HG03439 (cell line): ENCODE measurements around the gene APOBEC2.

Experiments
- ATAC-seq: cut with Tn5 transposase; IDR thresholded peaks from one replicate; pipeline ENCODE4 v1.9.1; 2021; ENCODE audit warnings: mild to moderate bottlenecking, moderate library complexity; ENCODE audit not compliant: unreplicated experiment

Gene APOBEC2

GRCh38 chr6:41058783-41059181 lies 5.8 kb downstream of the APOBEC2 start:
- ATAC-seq = no peak

GRCh38 chr6:41059556-41059955 lies 6.6 kb downstream of the APOBEC2 start:
- no peak for ATAC-seq

- no peak for ATAC-seq
Measured at GRCh38 chr6:41061196-41061726, 8.3 kb downstream of the APOBEC2 start.

- ATAC-seq = no peak
Measured at GRCh38 chr6:41062056-41062455, 9.1 kb downstream of the APOBEC2 start.

- ATAC-seq = no peak
Measured at GRCh38 chr6:41063884-41064285, 10.9 kb downstream of the APOBEC2 start.

- no peak for ATAC-seq
Measured at GRCh38 chr6:41064841-41065240, 11.8 kb downstream of the APOBEC2 start.

GRCh38 chr6:41065550-41066026 lies 12.6 kb downstream of the APOBEC2 start:
- ATAC-seq = no peak

GRCh38 chr6:41066867-41067304 lies 13.9 kb downstream of the APOBEC2 start:
- no peak for ATAC-seq

- no peak for ATAC-seq
Measured at GRCh38 chr6:41071501-41071922, 18.5 kb downstream of the APOBEC2 start.

GRCh38 chr6:41071923-41072835 lies 19.2 kb downstream of the APOBEC2 start, which contains the start of gene OARD1:
OARD1 (minus strand) TSS chr6:41072356; CDS start chr6:41071634, 722 bp downstream.
- peak; percentile 68 for ATAC-seq

GRCh38 chr6:41072836-41073202 lies 19.8 kb downstream of the APOBEC2 start, which contains the start of gene NFYA:
NFYA (plus strand) TSS chr6:41072974; CDS start chr6:41079090, 6,116 bp downstream.
- ATAC-seq = peak; percentile 59

- ATAC-seq = peak; percentile 33
Measured at GRCh38 chr6:41073203-41073967, 20.4 kb downstream of the APOBEC2 start.

- ATAC-seq = no peak
Measured at GRCh38 chr6:41073968-41074691, 21.1 kb downstream of the APOBEC2 start.

- no peak for ATAC-seq
Measured at GRCh38 chr6:41074692-41075436, 21.9 kb downstream of the APOBEC2 start.

- no peak for ATAC-seq
Measured at GRCh38 chr6:41075651-41076626, 22.9 kb downstream of the APOBEC2 start.

- ATAC-seq = no peak
Measured at GRCh38 chr6:41077536-41077935, 24.5 kb downstream of the APOBEC2 start.

- no peak for ATAC-seq
Measured at GRCh38 chr6:41078101-41078500, 25.1 kb downstream of the APOBEC2 start.

GRCh38 chr6:41079080-41079479 lies 26.1 kb downstream of the APOBEC2 start:
- ATAC-seq = no peak

GRCh38 chr6:41080621-41081020 lies 27.6 kb downstream of the APOBEC2 start:
- no peak for ATAC-seq
